ENCODE measurements around the gene KIAA1755. TPM values are rescaled to one million over a fixed set of nuclear protein-coding genes. Genes with fewer than 3 reads are reported as not detected.

KIAA1755 gene
- total and polyA plus RNA-seq, 2 of the 4 experiments (the other 2 are of a cell fraction) = 2.5 to 5.1 TPM

DNA sequence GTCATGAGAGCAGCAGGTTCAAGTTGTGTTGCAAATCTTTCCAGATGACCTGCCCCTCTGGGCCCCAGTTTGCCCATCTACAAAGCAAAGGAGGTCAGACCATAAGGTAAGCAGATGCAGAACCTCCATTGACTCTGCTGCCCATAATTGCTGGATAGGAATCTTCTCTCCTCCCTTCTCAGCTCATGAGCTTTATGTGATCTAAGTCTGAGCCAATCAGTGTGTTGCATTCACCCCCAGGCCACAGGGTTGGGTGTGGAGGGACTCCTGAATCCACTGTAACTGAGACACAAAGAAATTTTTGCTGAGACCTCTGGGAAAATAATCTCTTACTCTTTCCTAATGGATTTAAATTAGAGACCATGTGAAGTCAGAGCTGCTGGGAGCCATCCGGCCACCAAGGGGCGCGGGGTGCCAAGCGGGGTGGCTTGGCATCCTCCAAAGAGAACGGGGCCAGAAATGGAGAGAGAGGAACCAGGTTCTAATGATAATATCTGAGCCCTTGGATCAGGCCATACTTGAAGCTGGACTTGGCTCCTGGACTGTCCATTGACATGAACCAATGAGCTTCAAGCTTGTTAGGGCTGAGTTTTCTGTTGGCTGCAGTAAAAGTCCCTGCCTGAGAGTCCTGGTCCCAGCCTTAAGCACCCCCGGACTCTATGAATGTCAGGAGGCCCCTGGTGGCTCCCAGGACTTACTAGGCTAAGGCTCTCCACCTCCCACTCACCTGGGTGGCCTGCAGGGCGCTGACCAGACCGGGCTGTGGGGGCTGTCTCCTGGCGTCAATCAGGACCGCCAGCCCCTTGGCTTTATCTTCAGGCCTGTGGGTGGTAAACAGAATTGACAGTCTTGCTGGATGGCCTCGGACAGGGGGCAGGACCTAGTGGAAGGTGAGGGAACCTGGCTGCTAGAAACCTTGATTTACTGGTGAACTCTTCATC lies 32.8 kb downstream of the KIAA1755 start:
- Histone ChIP-seq H3K4me2 (ENCODE audit: low read depth, low read length) (no peak overlapping the region), H3K36me3 (ENCODE audit: control insufficient read depth, insufficient read depth, low read length) (no peaks in the 10 kb centered on the region), H3K14ac (replicated peaks; ENCODE audit: low read depth, low read length) (no peak overlapping the region), H3K79me1 (ENCODE audit: low read depth in 1 of 2, low read length in 2 of 2) (no peaks in the 10 kb centered on the region), H4K8ac (ENCODE audit: low read depth in 2 of 2, low read length in 2 of 2) (no peak overlapping the region), H3K23ac (ENCODE audit: low read depth, low read length) (no peak overlapping the region), H2BK120ac (ENCODE audit: low read depth, low read length) (no peak overlapping the region), H2AK9ac (replicated peaks; ENCODE audit: low read depth, low read length, poor library complexity) (no peak overlapping the region), H3K27ac (ENCODE audit: insufficient read depth, low read length) (no peak overlapping the region), H2BK15ac (ENCODE audit: low read depth, low read length) (no peak overlapping the region), H2AFZ (replicated peaks; ENCODE audit: low read length, poor library complexity) (no peak overlapping the region), H4K91ac (ENCODE audit: insufficient read depth, low read depth, low read length) (no peak overlapping the region), H3K56ac (ENCODE audit: extremely low read depth, insufficient read depth, low read length) (no peak overlapping the region), H3K9me3 (ENCODE audit: control insufficient read depth, insufficient read depth, low read length) (no peaks in the 10 kb centered on the region), H3K27me3 (ENCODE audit: control insufficient read depth, insufficient read depth, low read length) (no peaks in the 10 kb centered on the region), H3K9ac (ENCODE audit: low read depth, low read length) (no peak overlapping the region), H3K4me3 (ENCODE audit: insufficient read depth, low read depth, low read length) (no peak overlapping the region), H3K18ac (ENCODE audit: low read depth, low read length) (no peak overlapping the region), H3K4ac (ENCODE audit: low read depth, low read length) (no peak overlapping the region), H2BK5ac (ENCODE audit: low read depth, low read length, poor library complexity, severe bottlenecking) (no peak overlapping the region), H4K20me1 (ENCODE audit: insufficient read depth, low read length) (no peaks in the 10 kb centered on the region), H3K4me1 (ENCODE audit: control insufficient read depth, insufficient read depth, low read length) (peaks cover 8% of the 10 kb centered on the region), H3K9me1 (ENCODE audit: insufficient read depth, low read length) (no peaks in the 10 kb centered on the region), H4K5ac (ENCODE audit: low read depth, low read length) (no peak overlapping the region), H2BK20ac (ENCODE audit: low read depth, low read length) (no peak overlapping the region), H2AK5ac (ENCODE audit: low read depth, low read length) (no peak overlapping the region)
- POLR2A ChIA-PET (ENCODE audit: unreplicated experiment) = no interaction called here
- intact Hi-C loops (cut with micrococcal nuclease) (no loop called here), dilution Hi-C loops (cut with HindIII; ENCODE audit: low sequenced_read_pairs, unreplicated experiment) (no loop called here), in situ Hi-C loops (cut with MboI; ENCODE audit: low sequenced_read_pairs) (loop anchor here (10.0 kb wide), 1 partner anchor 663 kb away; no protein-coding TSS in a partner anchor)
- CTCF ChIA-PET = interaction anchor here (1.1 to 1.9 kb wide), 3 partner anchors 80 to 181 kb away, joined by 4 to 6 read pairs (median 4); no protein-coding TSS in a partner anchor
- WGBS, 2 experiments (ENCODE audit: extremely low coverage in 2 of 2, insufficient read length in 1 of 2) = 100% methylated on average over 4 of the region's 11 CpGs; no CpG with 5 or more reads in 1 of the 2 experiments
- BruUV-seq (replicated peaks) = no TSS peak
- DNase-seq = no peak
- no peak for ATAC-seq (ENCODE audit: low read depth)
- no peak for TF ChIP-seq MAZ (IDR thresholded peaks at IDR 0.05; ENCODE audit: borderline replicate concordance, low read depth, low read length)
- TF ChIP-seq ELK1 (IDR thresholded peaks at IDR 0.05; ENCODE audit: borderline replicate concordance, low read depth, low read length) = no peak
- no peak for TF ChIP-seq RAD21 (IDR thresholded peaks at IDR 0.05; ENCODE audit: low read length)

All from IMR-90 (cell line).